ENCODE data around the gene LILRB5.
"Not testable (repeated sequence)": the region's sequence is repeated elsewhere in the genome, so short reads cannot be mapped to it uniquely, and the experiment has no call there.

- TF ChIP-seq, protein P1, sequence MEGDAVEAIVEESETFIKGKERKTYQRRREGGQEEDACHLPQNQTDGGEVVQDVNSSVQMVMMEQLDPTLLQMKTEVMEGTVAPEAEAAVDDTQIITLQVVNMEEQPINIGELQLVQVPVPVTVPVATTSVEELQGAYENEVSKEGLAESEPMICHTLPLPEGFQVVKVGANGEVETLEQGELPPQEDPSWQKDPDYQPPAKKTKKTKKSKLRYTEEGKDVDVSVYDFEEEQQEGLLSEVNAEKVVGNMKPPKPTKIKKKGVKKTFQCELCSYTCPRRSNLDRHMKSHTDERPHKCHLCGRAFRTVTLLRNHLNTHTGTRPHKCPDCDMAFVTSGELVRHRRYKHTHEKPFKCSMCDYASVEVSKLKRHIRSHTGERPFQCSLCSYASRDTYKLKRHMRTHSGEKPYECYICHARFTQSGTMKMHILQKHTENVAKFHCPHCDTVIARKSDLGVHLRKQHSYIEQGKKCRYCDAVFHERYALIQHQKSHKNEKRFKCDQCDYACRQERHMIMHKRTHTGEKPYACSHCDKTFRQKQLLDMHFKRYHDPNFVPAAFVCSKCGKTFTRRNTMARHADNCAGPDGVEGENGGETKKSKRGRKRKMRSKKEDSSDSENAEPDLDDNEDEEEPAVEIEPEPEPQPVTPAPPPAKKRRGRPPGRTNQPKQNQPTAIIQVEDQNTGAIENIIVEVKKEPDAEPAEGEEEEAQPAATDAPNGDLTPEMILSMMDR (IDR thresholded peaks at IDR 0.05), result not testable (repeated sequence)
- not testable (repeated sequence) for TF ChIP-seq POLR2A (IDR thresholded peaks at IDR 0.05)
Observed at GRCh38 chr19:54240372-54241336, 16.4 kb downstream of the LILRB5 start.

Data from heart left ventricle (tissue), 13 donors.